CD4-positive, alpha-beta T cell (primary cell): ENCODE results near the gene ZNF428. TPM values are rescaled to one million over a fixed set of nuclear protein-coding genes. Genes with fewer than 3 reads are reported as not detected.

Source experiments
- ATAC-seq: fragments of 200-7000 bp; cut with Tn5 transposase; one replicate; pipeline ENCODE4 v1.10.0; 2022; ENCODE audit warnings: mild to moderate bottlenecking; ENCODE audit not compliant: poor library complexity
- CTCF ChIA-PET: fragments of 350-600 bp; sonication (Branson Sonifier 250); formaldehyde crosslinking; loops from one replicate; lab custom pipeline; 2021; ENCODE audit warnings: antibody characterized with exemption, inconsistent platforms; lab: Charles Lee
- POLR2A ChIA-PET: fragments of 350-600 bp; sonication (Branson Sonifier 250); formaldehyde crosslinking; loops from one replicate; lab custom pipeline; 2021; ENCODE audit warnings: antibody characterized with exemption, inconsistent platforms; lab: Charles Lee
- DNase-seq, 14 experiments: peaks; one replicate each; pipeline ENCODE4 v3.0.0-alpha.2; 2013 to 2020; ENCODE audit warnings: mixed read lengths in 2 of 14
- H3K27ac ChIP-seq, 2 donors: one replicate each; pipeline versions ENCODE4 v1.5.1 to v1.7.0; 2013; ENCODE audit warnings: low read length in 2 of 2, low read depth in 1 of 2, mild to moderate bottlenecking in 1 of 2
- H3K27me3 ChIP-seq, 2 experiments: 1 replicate in 1 of 2; 2 replicates in 1 of 2; pipeline versions ENCODE4 v1.6.1 to v1.7.0; 2013; ENCODE audit warnings: low read length in 2 of 2, control low read depth in 1 of 2, mild to moderate bottlenecking in 1 of 2, moderate library complexity in 1 of 2; ENCODE audit not compliant: insufficient read depth in 2 of 2, control insufficient read depth in 1 of 2
- H3K36me3 ChIP-seq: one replicate; pipeline ENCODE4 v1.6.1; 2013; ENCODE audit warnings: low read length, control low read depth; ENCODE audit not compliant: insufficient read depth
- H3K4me1 ChIP-seq: one replicate; pipeline ENCODE4 v1.6.1; 2013; ENCODE audit warnings: low read length, control low read depth; ENCODE audit not compliant: insufficient read depth
- H3K4me3 ChIP-seq: one replicate; pipeline ENCODE4 v1.5.1; 2013; ENCODE audit warnings: mild to moderate bottlenecking, low read length, moderate library complexity
- H3K9me3 ChIP-seq, 2 experiments: 1 replicate in 1 of 2; 2 replicates in 1 of 2; pipeline versions ENCODE4 v1.6.1 to v1.7.0; 2013; ENCODE audit warnings: low read length in 2 of 2, mild to moderate bottlenecking in 2 of 2, control low read depth in 1 of 2, moderate library complexity in 1 of 2; ENCODE audit not compliant: control insufficient read depth in 1 of 2, insufficient read depth in 1 of 2
- H3K27ac Mint-ChIP-seq: one replicate; pipeline ENCODE4 v1.8.0; 2020; ENCODE audit warnings: mixed read lengths
- H3K27me3 Mint-ChIP-seq: one replicate; pipeline ENCODE4 v1.8.0; 2021; ENCODE audit warnings: mixed read lengths
- H3K36me3 Mint-ChIP-seq: one replicate; pipeline ENCODE4 v1.8.0; 2021; ENCODE audit warnings: low read depth, mixed read lengths
- H3K4me1 Mint-ChIP-seq: one replicate; pipeline ENCODE4 v1.8.0; 2021; ENCODE audit warnings: low read depth, mixed read lengths
- H3K4me3 Mint-ChIP-seq: one replicate; pipeline ENCODE4 v1.8.0; 2020; ENCODE audit warnings: mild to moderate bottlenecking, mixed read lengths
- H3K9me3 Mint-ChIP-seq: one replicate; pipeline ENCODE4 v1.8.0; 2020; ENCODE audit warnings: mixed read lengths
- intact Hi-C, 2 experiments: fragments of 100-400 bp; cut with DNase I in 1 of 2; cut with micrococcal nuclease in 1 of 2; formaldehyde crosslinking; loops; one replicate each; pipeline versions ENCODE4 v1.15.1 to v1.9.0; 2023 to 2025; cut with DNase I, micrococcal nuclease
- total RNA-seq, 174 experiments: library from RNA in 2 of 174; stranded (reverse) in 2 of 174; gene quantifications; one replicate each; pipeline ENCODE4 v1.2.3 and lab custom pipeline; 2021 to 2026
- TF ChIP-seq, protein P1 (sequence below): fragments of 200-600 bp; IDR thresholded peaks from one replicate; pipeline ENCODE4 v1.8.0; 2022; ENCODE audit warnings: antibody characterized with exemption, mild to moderate bottlenecking

The ZNF428 gene
- total RNA-seq, 2 experiments from 2014 or later: 22.3 to 24.8 TPM

DNA sequence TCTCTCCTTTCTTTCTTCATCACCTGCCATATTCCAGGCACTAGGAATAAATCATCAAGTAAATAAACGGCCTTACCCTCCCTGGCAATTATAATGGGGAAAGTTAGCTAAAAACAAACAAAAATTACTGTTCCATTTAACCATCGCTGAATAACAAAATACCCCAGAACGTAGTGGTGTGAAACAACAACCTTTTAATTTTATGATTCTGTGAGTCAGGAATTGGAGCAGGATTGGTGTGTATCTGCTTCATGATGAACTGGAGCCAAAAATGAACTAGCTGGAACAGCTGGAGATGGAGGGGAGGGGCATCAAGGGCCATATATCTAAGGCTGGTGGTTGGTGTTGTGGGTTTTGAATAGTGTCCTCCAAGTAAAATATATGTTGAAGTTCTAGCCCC, 23.9 kb upstream of the ZNF428 start:
- POLR2A ChIA-PET: no interaction called here
- no peak overlapping the region for H3K27ac ChIP-seq
- DNase-seq (no peak), ATAC-seq (no peak)
- H3K4me3 ChIP-seq: no peak overlapping the region
- TF ChIP-seq, protein P1, sequence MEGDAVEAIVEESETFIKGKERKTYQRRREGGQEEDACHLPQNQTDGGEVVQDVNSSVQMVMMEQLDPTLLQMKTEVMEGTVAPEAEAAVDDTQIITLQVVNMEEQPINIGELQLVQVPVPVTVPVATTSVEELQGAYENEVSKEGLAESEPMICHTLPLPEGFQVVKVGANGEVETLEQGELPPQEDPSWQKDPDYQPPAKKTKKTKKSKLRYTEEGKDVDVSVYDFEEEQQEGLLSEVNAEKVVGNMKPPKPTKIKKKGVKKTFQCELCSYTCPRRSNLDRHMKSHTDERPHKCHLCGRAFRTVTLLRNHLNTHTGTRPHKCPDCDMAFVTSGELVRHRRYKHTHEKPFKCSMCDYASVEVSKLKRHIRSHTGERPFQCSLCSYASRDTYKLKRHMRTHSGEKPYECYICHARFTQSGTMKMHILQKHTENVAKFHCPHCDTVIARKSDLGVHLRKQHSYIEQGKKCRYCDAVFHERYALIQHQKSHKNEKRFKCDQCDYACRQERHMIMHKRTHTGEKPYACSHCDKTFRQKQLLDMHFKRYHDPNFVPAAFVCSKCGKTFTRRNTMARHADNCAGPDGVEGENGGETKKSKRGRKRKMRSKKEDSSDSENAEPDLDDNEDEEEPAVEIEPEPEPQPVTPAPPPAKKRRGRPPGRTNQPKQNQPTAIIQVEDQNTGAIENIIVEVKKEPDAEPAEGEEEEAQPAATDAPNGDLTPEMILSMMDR: no peak
- peaks cover 18% of the 10 kb centered on the region for H3K4me1 ChIP-seq
- intact Hi-C loops: no loop called here
- Mint-ChIP-seq H3K36me3 (peaks cover 13% of the 10 kb centered on the region), H3K27me3 (peaks cover 14% of the 10 kb centered on the region), H3K4me3 (no peak overlapping the region), H3K4me1 (peaks cover 13% of the 10 kb centered on the region), H3K27ac (no peak overlapping the region), H3K9me3 (no peaks in the 10 kb centered on the region)
- peaks cover 0 to 4% of the 10 kb centered on the region in 2 experiments for H3K9me3 ChIP-seq
- H3K36me3 ChIP-seq: no peaks in the 10 kb centered on the region
- CTCF ChIA-PET: no interaction called here
- peaks cover 6 to 7% of the 10 kb centered on the region in 2 experiments for H3K27me3 ChIP-seq

DNA sequence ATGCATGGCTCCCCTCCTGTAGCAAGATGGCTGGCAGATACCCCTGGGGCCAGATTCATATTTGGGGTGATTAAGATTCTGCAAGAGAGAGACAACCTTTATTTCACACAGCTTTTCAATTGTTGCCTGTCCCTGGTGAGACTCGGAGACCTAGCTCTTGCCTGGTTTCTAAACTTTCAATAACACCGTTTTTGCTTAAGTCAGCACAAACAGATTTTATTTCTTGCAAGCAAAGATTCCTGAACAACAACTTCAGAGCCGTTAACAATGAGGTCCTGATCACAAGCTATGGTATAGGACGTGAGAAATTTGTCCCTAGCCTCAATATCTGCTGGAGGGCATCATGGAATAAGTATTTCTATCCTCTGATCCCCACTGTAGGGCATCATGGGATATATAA, 23.1 kb upstream of the ZNF428 start:
- H3K27me3 ChIP-seq: peaks cover 6 to 7% of the 10 kb centered on the region in 2 experiments
- H3K9me3 ChIP-seq: peaks cover 0 to 4% of the 10 kb centered on the region in 2 experiments
- Mint-ChIP-seq H3K4me3 (no peak overlapping the region), H3K27ac (no peak overlapping the region), H3K27me3 (peaks cover 20% of the 10 kb centered on the region), H3K4me1 (peaks cover 13% of the 10 kb centered on the region), H3K36me3 (peaks cover 7% of the 10 kb centered on the region), H3K9me3 (no peaks in the 10 kb centered on the region)
- POLR2A ChIA-PET: no interaction called here
- intact Hi-C loops: no loop called here
- H3K4me3 ChIP-seq: no peak overlapping the region
- CTCF ChIA-PET: interaction anchor here (1.4 kb wide), 1 partner anchor 9 kb away, joined by 3 read pairs; no protein-coding TSS in a partner anchor
- ATAC-seq (no peak), DNase-seq (no peak)
- TF ChIP-seq, protein P1: no peak
- H3K36me3 ChIP-seq: no peaks in the 10 kb centered on the region
- peaks cover 18% of the 10 kb centered on the region for H3K4me1 ChIP-seq
- no peak overlapping the region for H3K27ac ChIP-seq

DNA sequence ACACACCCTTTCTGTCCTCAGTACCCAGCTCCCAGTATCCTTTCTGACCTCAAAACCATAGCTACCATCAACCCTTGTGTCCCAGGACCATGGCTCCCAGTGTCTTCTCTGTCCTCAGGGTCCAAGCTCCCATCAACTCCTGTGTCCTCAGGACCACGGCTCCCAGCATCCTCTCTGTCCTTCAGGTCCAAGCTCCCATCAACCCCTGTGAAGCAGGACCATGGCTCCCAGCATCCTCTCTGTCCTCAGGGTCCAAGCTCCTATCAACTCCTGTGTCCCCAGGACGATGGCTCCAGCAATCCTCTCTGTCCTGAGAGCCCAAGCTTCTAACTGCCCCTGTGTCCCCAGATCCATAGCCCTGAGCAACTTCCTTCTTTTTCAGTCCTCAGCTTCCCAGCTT, 21.9 kb upstream of the ZNF428 start:
- Histone ChIP-seq H3K4me3 (no peak overlapping the region), H3K36me3 (no peaks in the 10 kb centered on the region), H3K4me1 (peaks cover 18% of the 10 kb centered on the region), H3K9me3 (peaks cover 0 to 4% of the 10 kb centered on the region in 2 experiments), H3K27ac (no peak overlapping the region), H3K27me3 (peaks cover 6 to 15% of the 10 kb centered on the region in 2 experiments)
- Mint-ChIP-seq H3K27ac (no peak overlapping the region), H3K9me3 (no peaks in the 10 kb centered on the region), H3K36me3 (no peaks in the 10 kb centered on the region), H3K27me3 (peaks cover 29% of the 10 kb centered on the region), H3K4me3 (peak overlapping the region; percentile 80), H3K4me1 (peaks cover 13% of the 10 kb centered on the region)
- intact Hi-C loops: no loop called here
- no peak for DNase-seq
- ATAC-seq: no peak
- CTCF ChIA-PET: interaction anchor here (0.8 to 1.4 kb wide), 2 partner anchors 10 to 46 kb away, joined by 3 to 4 read pairs; no protein-coding TSS in a partner anchor
- POLR2A ChIA-PET: no interaction called here
- TF ChIP-seq, protein P1: no peak
